GM21576 (cell line): ENCODE data around the gene LDLRAD3.

ENCODE experiments used
- ATAC-seq: cut with Tn5 transposase; IDR thresholded peaks from one replicate; pipeline ENCODE4 v1.9.1; 2021; ENCODE audit warnings: mild to moderate bottlenecking, moderate library complexity; ENCODE audit not compliant: unreplicated experiment

Gene LDLRAD3

GRCh38 chr11:35954205-35954604, 10.3 kb downstream of the LDLRAD3 start:
- ATAC-seq: no peak

- ATAC-seq: no peak
Measured at GRCh38 chr11:35955636-35956035, 11.8 kb downstream of the LDLRAD3 start.

- no peak for ATAC-seq
Measured at GRCh38 chr11:35962369-35963138, 18.7 kb downstream of the LDLRAD3 start.

GRCh38 chr11:35963911-35964310, 20.0 kb downstream of the LDLRAD3 start:
- no peak for ATAC-seq

GRCh38 chr11:35964841-35965240, 21.0 kb downstream of the LDLRAD3 start:
- no peak for ATAC-seq

GRCh38 chr11:35967042-35967441, 23.2 kb downstream of the LDLRAD3 start:
- no peak for ATAC-seq

- no peak for ATAC-seq
Measured at GRCh38 chr11:35968386-35969088, 24.7 kb downstream of the LDLRAD3 start.

- no peak for ATAC-seq
Measured at GRCh38 chr11:35969089-35970042, 25.5 kb downstream of the LDLRAD3 start.

GRCh38 chr11:35970445-35970844, 26.6 kb downstream of the LDLRAD3 start:
- no peak for ATAC-seq

- ATAC-seq: no peak
Measured at GRCh38 chr11:35971841-35972422, 28.1 kb downstream of the LDLRAD3 start.

GRCh38 chr11:35974882-35975589, 31.2 kb downstream of the LDLRAD3 start:
- no peak for ATAC-seq

- no peak for ATAC-seq
Measured at GRCh38 chr11:35976434-35976833, 32.6 kb downstream of the LDLRAD3 start.

- ATAC-seq: no peak
Measured at GRCh38 chr11:35978183-35978582, 34.3 kb downstream of the LDLRAD3 start.

GRCh38 chr11:35978891-35979290, 35.0 kb downstream of the LDLRAD3 start:
- ATAC-seq: no peak

- ATAC-seq: no peak
Measured at GRCh38 chr11:35980686-35981390, 37.0 kb downstream of the LDLRAD3 start.

- no peak for ATAC-seq
Measured at GRCh38 chr11:35981581-35981980, 37.7 kb downstream of the LDLRAD3 start.

GRCh38 chr11:35982061-35982460, 38.2 kb downstream of the LDLRAD3 start:
- ATAC-seq: no peak

GRCh38 chr11:35983981-35984380, 40.1 kb downstream of the LDLRAD3 start:
- ATAC-seq: no peak

- no peak for ATAC-seq
Measured at GRCh38 chr11:35986947-35987346, 43.1 kb downstream of the LDLRAD3 start.

GRCh38 chr11:35990170-35990569, 46.3 kb downstream of the LDLRAD3 start:
- ATAC-seq: no peak
